OCI-LY3 (cell line): Measurements from ENCODE around the gene DEPP1.

Experiments used
- EZH2phosphoT487 ChIP-seq: fragments of 200-600 bp; shearing (Covaris generic); IDR thresholded peaks from 2 replicates; pipeline ENCODE4 v1.6.1; 2018; ENCODE audit warnings: antibody characterized with exemption, mixed run types, low read depth
- TF ChIP-seq, protein P1 (sequence below): fragments of 200-600, 300-600 bp; sonication (generic); IDR thresholded peaks from 2 replicates; pipeline ENCODE4 v1.5.1; 2014; ENCODE audit warnings: antibody characterized with exemption, low read length, low read depth

DNA sequence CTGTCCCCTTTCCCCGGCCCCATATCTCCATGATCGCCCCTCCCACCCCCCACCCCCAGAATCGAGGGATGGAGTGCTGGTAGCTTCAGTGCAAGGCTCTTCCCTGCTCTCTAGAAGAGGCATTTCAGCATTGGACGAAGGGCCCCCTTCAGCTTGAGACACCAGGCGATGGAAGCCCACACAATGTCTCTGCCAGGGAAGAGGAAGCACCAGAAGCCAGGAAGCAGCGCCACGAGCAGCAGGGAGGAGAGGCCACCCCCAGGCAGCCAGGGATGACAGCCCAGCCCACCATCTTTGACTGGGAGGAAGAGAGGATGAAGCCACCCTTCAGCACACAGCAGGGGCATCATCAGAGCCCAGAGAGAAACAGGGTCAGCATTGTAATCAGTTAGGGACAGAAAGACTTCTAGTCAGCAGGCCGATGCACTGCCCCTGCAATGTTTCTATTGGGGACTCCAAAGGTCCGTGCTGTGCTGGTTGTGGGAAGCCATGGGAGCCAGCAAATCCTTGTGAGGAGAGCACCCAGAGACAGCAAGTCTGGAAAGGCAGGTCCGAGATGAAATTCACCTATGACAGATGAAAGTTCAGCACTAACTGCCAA lies 51.8 kb downstream of the DEPP1 start:
- TF ChIP-seq, protein P1, sequence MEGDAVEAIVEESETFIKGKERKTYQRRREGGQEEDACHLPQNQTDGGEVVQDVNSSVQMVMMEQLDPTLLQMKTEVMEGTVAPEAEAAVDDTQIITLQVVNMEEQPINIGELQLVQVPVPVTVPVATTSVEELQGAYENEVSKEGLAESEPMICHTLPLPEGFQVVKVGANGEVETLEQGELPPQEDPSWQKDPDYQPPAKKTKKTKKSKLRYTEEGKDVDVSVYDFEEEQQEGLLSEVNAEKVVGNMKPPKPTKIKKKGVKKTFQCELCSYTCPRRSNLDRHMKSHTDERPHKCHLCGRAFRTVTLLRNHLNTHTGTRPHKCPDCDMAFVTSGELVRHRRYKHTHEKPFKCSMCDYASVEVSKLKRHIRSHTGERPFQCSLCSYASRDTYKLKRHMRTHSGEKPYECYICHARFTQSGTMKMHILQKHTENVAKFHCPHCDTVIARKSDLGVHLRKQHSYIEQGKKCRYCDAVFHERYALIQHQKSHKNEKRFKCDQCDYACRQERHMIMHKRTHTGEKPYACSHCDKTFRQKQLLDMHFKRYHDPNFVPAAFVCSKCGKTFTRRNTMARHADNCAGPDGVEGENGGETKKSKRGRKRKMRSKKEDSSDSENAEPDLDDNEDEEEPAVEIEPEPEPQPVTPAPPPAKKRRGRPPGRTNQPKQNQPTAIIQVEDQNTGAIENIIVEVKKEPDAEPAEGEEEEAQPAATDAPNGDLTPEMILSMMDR, result no peak
- no peak for TF ChIP-seq EZH2phosphoT487
